ENCODE results near the gene ARSG.
A peak's percentile ranks its signal among the peaks of the same experiment; 100 is the strongest.
"Not testable (repeated sequence)": the region's sequence is repeated elsewhere in the genome, so short reads cannot be mapped to it uniquely, and the experiment has no call there.

ARSG gene

GRCh38 chr17:68306819-68307218 is 15.5 kb downstream of the ARSG start:
- no peak for DNase-seq (ENCODE audit: low read depth)

DNA sequence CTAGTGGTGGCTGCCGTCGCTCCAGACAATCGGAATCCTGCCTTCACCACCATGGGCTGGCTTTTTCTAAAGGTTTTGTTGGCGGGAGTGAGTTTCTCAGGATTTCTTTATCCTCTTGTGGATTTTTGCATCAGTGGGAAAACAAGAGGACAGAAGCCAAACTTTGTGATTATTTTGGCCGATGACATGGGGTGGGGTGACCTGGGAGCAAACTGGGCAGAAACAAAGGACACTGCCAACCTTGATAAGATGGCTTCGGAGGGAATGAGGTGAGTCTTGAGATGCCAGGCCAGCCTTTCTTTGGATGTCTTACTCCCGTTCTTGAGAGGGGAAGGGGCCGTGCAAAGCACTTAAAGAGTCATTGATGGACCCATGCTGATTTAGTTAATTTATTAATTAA is 16.1 kb downstream of the ARSG start:
- no peak for DNase-seq (ENCODE audit: low read depth)

GRCh38 chr17:68308486-68308885 is 17.2 kb downstream of the ARSG start:
- DNase-seq (ENCODE audit: low read depth) = not testable (repeated sequence)

GRCh38 chr17:68309066-68309670 is 17.9 kb downstream of the ARSG start:
- not testable (repeated sequence) for DNase-seq (ENCODE audit: low read depth)

DNA sequence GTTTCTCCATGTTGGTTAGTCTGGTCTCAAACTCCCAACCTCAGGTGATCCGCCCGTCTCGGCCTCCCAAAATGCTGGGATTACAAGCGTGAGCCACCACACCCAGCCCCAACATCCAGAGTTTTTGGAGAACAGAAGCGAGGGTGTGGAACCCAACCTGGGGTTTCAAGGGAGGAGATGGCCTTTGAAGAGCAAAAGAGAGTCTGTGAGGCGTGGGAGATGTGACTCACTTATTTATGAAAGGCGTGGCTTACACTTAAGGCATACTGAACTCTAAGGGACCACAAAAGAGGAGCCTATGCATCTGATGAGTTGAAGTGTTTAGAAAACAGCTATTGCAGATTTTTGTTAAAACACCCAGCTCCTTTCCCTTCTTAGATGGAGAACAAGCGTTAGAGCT is 18.9 kb downstream of the ARSG start:
- DNase-seq (ENCODE audit: low read depth) = no peak

DNA sequence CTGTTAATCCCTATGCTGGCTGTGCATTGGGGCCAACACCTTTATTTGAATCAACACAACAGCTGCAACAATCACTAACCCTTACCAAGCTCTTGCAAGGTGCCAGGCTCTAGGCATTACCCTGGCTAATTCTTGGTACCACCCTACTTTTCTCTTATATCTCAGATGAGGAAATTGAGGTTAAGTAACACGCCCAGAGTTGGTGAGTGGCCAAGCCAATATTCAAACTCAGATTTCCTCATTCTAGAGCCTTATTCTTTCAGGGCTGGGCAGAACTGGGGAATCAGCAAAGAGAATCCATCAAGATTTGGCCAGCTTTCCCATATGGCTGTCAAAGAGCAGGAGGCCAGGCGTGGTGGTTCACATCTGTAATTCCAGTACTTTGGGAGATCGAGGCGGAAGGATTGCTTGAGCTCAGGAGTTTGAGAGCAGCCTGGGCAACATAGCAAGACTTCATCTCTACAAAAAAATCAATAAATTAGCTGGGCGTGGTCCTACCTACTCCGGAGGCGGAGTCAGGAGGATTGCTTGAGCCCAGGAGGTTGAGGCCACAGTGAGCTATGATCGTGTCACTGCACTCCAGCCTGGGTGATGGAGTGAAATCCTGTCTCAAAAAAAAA is 23.7 kb downstream of the ARSG start:
- no peak for DNase-seq (ENCODE audit: low read depth)

DNA sequence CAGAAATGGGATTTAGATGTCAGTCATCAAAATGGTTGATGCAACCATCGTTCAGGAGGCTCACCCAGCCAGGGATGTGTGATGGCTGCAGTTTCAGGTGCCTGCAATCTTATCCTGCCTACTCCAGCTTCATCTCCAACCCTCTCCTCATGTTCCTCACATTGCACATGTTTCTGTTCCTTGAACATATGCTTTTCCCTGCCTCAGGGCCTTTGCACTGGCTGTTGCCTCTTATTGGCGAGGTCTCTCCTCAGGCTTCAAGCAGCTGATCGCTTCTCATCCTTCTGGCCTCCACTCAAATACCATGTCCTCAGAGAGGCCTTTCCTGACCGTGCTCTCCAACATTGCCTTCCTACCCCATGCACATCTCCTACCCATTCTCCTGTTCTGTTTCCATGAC is 24.6 kb downstream of the ARSG start:
- DNase-seq (ENCODE audit: low read depth) = no peak

DNA sequence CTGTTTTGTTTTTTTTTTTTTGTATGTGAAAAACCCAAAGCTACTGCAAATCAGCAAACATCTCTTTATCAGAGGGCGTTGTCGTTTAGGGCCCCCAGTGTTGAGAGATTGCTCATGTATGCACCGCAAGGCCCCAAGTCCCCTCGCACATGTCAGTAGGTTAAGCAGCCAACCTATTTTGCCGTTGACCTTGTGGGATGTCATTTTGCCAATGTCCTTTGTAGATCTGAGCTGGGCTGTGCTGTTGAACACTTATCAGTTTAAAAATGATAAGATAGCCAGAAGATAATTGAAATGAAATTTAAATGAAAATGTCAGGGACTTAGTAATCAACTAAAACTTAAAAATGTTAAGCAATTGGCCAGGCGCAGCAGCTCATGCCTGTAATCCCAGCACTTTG is 26.2 kb downstream of the ARSG start:
- no peak for DNase-seq (ENCODE audit: low read depth)

- DNase-seq (ENCODE audit: low read depth) = peak; percentile 74
Measured at GRCh38 chr17:68318103-68318991, 27.1 kb downstream of the ARSG start.

DNA sequence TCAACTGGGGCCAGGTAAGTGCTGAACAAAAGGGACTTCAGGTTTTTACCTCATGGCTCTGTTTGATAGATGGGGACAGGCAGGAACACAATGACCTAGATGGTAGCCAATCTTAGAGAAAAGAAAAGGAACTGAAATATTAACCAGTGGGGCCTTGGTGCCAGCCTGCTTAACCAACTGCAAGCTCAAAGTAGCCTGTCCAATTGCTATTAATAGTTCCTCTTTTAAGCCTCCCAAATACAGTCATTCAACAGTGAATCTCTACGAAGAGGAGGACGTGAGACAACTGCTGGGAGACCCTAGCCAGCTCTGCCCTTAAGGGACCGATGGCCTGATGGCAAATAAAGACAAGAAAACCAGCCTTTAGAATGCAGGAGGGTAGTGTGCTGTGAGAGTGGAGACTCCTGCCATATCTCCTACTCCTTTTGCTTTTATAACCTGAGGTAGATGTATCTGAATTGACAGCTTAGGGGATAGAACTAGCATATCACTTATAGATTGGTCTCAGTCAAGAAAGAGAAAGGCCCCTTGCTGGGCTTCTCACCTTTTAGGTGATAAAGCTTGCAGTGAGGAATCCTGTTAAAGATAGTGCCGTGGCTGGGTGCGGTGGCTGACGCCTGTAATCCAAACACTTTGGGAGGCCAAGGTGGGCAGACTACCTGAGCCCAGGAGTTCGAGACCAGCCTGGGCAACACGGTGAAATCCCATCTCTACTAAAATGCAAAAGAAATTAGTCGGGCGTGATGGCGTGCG is 28.3 kb downstream of the ARSG start:
- DNase-seq (ENCODE audit: low read depth) = no peak

GRCh38 chr17:68320311-68320865 is 29.1 kb downstream of the ARSG start:
- DNase-seq (ENCODE audit: low read depth) = no peak

- DNase-seq (ENCODE audit: low read depth) = no peak
Measured at GRCh38 chr17:68320943-68321555, 29.8 kb downstream of the ARSG start.

DNA sequence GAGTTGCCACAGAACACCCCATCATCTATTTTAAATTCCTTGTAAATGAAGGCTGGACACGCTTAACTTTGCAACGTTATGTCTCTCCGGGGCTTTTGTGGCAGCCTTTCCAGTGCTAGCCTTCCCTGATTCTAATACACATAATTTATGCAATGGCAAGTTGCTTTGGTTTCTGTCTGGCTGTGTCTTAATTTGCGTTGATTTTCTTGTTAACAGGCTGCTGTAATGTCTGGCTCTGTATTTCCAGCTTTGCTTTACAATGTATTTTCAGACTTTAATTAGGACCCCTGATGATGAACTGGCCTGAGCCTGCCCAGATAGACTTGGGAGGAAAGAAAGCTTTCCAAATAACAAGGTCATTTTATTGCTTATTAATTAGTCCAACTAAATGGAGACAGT is 30.3 kb downstream of the ARSG start:
- DNase-seq (ENCODE audit: low read depth) = no peak

- DNase-seq (ENCODE audit: low read depth) = no peak
Measured at GRCh38 chr17:68322630-68323029, 31.3 kb downstream of the ARSG start.

- DNase-seq (ENCODE audit: low read depth) = no peak
Measured at GRCh38 chr17:68324114-68324513, 32.8 kb downstream of the ARSG start.

DNA sequence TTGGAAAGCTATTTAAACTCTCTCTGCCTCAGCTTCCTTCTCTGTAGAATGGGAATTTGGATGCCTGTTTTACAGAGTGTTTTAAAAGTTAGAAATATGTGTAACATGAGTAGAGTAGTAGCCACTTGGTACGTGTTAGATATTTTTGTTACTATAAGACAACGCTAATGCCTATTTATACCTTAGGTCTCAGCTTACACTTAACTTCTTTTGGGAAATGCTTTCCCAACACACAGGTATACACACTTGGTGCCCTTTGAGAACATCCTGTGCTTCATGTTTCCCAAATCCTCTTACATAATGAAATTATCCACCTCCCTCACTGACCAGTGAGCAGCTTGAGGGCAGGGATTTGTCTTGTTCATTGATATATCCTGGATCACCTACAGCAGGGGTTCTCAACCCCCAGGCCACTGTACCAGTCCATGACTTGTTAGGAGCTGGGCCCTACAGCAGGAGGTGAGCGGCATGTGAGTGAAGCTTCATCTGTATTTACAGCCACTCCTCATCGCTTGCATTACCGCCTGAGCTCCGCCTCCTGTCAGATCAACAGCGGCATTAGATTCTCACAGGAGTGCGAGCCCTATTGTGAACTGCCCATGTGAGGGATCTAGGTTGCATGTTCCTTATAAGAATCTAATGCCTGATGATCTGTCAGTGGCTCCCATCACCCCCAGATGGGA is 33.5 kb downstream of the ARSG start:
- no peak for DNase-seq (ENCODE audit: low read depth)

DNA sequence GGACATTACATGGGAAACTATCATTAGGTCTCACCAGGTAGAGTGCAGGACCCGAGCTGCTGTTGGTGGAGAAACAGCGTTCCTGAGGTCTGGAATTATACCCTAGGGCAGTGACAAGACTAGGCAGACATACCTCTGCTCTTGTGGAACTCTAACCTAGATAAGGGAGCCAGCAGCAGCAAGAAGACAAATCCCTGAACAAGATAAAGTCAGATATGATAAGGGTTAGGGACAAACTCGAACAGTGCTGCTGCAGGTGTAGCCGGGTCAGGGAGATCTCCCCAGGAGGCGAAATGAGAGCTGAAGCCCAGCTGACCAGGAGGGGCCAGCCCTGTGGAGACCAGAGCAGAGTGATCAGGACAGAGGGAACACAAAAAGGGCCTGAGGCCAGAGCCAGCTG is 34.7 kb downstream of the ARSG start:
- no peak for DNase-seq (ENCODE audit: low read depth)

- no peak for DNase-seq (ENCODE audit: low read depth)
Measured at GRCh38 chr17:68326681-68327080, 35.4 kb downstream of the ARSG start.

DNA sequence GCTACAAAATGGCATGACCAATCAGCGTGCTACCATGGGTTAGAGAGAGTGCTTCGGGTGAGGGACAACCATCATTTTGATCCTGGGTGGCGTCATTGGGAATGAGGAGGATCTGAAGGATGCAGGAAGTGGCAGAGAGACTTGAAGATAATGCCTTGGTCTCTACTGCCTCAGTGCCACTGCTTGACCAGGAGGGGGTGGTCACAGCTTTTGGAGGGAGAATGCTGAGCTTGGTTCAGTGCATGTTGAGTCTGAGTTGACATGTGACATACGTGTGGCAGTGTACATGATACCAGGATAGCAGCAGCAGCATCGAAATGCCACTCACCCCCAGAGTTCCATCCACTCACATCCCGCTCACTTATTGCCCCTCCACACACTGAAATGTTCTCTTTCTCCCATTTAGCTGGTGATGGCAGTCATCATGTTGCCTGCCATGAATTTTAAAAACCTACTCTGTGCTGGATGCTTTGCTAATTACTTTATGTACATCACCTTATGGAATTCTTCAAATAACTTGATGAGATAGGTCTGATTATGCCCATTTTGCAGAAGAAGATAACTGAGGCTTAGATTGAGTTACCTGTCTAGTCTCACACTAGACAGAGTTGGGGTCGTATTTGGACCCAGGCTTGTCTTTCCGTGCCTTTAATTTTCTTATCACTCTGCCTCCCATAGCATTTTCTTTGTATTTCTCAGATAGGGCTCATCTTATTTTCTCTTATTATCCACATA is 36.7 kb downstream of the ARSG start:
- no peak for DNase-seq (ENCODE audit: low read depth)

DNA sequence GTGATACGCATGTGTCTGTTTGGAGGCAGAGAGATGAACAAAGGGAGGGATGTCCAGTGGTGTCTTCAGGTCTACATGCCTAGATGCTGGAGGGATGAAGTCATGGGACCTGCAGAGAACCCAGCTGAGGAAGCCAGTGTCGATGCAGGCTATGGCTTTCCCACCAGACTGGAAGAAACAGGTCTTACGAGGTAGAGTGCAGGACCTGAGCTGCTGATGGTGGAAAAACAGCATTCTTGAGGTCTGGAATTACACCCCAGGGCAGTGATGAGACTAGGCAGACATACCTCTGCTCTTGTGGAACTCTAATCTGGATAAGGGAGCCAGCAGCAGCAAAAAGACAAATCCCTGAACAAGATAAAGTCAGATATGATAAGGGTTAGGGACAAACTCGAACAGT is 37.4 kb downstream of the ARSG start:
- DNase-seq (ENCODE audit: low read depth) = no peak

Data from HS-5 (cell line).